Measurements from ENCODE around the gene C1QTNF6. TPM values are rescaled to one million over a fixed set of nuclear protein-coding genes. Genes with fewer than 3 reads are reported as not detected.
"Not testable (repeated sequence)": the region's sequence is repeated elsewhere in the genome, so short reads cannot be mapped to it uniquely, and the experiment has no call there.

Gene C1QTNF6
- total RNA-seq, 1 donor from 2014 or later: 7.7 TPM

DNA sequence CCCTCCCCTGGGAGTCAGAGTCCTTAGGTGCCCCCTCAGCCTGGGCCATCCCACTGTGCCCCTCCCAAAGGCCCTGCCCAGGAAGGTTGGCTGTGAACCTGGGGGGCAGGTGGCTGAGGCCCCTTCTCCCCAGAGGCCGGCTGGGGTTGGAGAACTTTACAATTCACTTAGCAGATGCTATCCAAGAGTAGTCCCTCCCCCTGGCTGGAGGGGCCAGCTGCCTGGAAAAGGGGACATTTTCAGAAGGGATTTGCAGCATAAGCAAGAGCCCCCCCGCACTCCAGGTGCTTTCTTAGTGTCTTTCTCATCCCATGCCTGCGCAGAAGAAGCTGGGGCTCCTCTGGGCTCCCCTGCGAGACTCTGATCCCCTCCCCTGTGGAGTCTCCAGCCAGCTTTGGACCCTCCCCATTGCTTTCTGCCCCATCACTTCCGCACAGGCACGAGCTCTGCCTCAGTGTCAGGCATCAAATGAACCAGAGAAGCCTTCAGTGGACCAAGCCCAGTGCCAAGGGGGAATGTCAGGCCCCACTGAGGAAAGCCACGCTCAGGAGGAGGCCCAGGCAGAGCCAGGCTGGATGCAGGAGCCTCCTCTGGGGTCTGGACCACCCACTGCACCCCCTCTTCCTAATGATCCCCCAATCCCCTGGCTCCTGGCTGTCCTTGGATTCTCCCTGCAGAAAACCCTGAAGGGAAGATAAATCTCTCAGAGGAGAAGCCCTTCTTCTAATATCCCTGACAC lies 20.5 kb upstream of the C1QTNF6 start:
- intact Hi-C loops (cut with micrococcal nuclease): no loop called here

DNA sequence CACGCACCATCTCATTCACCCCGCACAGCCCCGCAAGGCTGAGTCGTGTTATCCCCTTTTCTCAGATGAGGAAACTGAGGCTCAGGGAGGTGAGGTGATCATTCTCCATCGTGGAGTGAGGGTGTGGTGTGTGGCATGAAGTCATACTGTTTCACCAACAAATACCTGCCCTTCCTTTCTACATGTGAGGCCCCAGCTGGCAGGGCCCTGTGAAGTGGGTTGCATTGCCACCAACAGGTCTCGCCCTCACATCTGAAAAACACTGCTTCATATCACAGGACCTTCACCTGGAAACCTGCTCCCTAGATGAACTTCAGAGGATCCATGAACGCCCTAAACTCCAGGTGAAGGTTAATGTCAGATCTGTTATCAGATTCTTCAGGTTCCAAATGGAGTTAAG lies 19.9 kb upstream of the C1QTNF6 start:
- intact Hi-C loops (cut with micrococcal nuclease): no loop called here

DNA sequence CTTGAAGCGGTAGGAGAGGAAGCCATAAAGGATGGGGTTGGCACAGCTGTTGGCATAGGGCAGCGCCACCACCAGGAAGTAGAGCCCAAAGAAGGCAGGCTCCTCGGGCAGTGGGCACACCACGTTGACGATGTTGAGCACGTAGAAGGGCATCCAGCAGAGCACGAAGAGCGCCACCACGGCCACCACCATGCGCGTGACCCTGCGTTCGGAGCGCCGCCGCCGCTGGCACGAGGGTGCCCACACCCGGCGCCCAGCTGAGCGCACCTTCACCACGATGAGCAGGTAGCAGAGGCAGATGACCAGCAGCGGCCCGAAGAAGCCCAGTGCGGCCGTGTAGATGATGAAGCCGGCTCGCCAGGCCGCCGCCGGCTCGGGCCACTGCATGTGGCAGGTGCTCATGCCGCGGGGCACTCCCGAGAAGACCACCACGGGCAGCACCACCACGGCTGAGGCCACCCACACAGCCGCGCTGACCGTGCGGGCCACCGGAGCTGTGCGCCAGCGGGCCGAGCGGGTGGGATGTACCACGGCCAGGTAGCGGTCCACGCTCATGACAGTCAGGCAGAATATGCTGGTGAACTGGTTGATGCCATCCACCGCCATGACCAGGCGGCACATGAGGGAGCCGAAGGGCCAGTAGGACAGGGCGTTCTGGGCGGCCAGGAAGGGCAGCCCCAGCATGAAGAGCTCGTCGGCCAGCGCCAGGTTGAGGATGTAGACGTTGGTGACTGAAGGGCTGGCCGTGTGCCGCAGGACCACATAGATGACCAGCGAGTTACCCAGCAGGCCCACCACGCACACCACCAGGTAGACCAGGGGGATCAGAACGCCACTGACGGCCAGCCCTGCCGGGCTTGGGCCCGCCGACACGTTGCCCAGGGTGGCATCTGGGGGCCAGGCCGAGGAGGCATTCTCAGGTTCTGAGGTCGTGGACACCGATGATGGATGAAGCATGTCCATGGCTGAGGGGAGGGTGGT lies 19.1 kb upstream of the C1QTNF6 start:
- intact Hi-C loops (cut with micrococcal nuclease): no loop called here

DNA sequence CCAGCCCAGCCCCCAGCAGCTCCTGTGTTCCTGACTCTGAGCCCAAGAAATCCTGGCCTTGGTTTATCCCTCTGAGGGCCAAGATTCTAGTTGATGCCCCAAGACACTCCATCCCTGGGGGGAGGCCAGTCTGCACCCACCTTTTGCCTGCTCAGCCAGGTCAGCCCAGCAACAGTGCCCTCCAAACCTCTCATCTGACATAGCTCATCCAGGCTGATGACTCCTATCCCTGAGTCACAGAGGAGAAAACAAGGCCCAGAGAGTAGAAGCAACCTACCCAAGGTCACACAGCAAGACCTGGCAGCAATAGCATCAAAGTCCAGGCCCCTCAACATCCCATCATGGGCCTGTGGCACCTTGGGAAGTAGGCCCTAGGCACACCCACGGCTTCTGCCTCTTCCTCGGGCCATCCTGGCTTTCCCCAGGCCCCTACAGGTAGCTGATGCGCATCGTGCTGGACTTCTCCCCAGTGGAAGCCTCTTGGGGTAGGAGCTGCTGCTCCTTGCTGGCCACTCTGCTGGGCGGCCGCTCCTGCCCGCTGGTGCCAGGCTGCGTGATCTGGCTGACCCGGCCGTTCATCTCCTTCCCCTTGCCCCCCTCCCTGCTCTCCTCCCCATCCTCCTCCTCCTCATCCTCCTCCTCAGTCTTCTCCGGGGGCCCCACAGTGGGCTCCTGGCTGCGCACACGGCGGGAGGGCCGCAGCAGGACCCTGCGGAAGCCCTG lies 18.2 kb upstream of the C1QTNF6 start:
- intact Hi-C loops (cut with micrococcal nuclease): no loop called here

DNA sequence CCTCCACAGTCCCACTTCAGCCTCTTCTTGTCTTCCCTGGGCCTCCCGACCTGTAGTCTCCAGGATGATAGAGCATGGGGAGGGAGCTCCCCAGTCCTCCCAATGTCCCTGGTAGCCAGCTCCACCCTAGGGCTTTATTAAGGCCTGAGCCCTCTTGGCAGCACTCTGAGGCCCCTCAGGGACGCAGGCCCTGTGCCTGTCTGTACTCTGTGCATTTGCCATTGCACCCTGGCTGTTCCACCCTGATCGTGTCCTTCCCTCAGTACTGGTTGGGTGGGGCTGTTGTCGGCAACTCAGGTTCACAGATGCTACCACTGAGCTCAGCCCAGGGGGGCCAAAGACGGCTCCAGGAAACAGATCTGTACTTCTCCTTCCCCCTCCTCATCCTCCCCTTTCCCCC lies 17.0 kb upstream of the C1QTNF6 start:
- intact Hi-C loops (cut with micrococcal nuclease): no loop called here

DNA sequence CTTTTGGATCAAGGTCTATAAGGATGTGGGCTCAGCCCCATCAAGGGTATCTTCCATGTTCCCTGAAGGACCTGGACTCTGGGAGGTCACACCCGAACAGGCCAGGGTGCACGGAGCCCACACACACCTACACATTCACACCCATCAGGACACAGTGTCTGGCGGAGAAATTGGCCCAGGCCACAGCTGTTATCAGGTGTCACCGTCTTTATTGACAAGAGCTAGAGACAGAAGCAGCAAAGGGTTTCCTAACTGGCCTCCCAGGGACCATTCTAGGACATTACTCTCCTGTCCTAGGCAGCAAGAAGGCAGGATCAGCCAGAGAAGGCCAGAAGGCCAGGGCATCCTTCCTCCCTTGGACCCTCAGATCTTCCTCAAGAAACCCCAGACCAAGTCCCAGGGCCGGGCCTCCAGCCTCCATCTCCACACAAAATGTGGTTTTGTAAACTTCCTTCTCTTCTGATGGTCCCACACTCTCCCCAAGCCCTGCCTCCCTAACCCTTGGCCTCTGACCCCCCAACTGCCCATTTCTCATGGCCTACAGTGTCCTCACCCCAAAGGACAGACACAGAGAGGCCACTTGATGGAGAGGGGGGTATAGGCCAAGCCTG lies 16.1 kb upstream of the C1QTNF6 start:
- intact Hi-C loops (cut with micrococcal nuclease): no loop called here

DNA sequence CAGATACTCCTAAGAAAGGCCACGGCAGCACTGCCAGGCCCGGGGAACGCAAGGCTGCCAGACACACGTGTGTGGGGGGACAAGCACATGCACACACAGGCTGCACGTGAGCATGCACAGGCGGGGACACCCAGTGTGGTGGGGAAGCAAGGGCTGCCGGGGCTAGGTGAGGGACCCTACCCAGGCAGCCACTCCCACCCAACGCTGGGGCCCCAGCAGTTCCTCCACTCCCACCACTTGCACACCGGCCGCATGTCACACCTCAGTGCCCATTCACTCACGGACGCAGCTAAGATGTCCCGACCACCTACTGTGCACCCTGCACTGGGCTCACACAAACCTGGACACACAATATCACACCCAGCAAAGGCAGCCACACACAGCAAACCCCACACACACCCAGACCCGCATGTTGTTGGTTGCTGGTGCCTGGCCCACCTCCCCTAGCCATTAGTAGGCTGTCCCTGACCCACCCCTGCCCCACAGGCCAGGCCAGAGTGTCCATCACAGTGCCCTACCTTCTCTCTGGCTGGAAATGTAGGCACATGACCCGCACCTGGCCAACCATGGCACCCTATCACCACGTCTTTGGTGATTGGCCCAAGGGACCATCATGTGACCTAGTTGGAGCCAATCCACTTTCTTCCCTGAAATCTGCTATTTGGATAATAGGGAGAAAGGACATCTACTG lies 15.5 kb upstream of the C1QTNF6 start:
- intact Hi-C loops (cut with micrococcal nuclease): no loop called here

DNA sequence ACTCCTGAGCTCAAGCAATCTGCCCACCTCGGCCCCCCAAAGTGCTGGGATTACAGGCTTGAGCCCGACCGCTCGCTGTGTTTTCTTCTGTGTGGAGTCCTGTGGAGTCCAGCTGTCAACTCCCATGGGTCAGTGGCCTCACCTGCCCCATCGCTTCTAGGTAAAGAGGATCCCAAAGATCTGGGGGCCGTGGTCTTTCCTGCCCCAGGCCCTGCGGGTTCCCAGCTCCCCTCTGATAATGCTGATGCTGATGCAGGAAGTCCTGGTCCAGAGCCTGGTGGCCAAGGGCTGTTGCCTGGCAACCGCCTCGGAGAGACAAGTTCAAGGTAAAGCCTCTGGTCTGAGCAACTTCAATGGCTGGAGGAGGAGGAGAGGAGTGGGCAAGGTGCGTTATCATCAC lies 14.7 kb upstream of the C1QTNF6 start:
- intact Hi-C loops (cut with micrococcal nuclease): no loop called here

DNA sequence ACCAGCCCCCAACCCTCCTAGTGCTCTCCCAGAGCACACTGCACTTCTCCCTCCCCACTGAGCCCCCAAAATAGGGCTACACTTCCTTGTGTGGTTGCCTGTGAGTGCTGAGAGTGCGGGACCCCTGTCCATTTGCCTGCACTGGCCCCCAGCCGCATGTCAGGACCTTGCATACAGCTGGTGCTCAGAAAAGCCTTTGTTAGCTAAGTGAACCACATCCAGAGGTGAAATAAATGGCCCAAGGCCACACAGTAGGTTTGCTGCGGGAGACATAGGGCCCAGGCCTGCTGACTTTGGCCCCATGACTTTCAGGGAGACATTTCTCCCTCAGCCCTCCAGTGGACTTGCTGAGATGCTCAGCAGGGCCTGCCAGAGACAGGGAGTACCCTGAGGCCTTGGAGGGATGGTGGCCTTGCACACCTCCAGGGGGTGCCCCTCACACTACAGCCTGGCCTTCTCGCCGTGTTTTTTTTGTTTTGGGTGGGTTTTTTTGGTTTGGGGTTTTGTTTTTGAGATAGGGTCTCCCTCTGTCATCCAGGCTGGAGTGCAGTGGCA lies 14.0 kb upstream of the C1QTNF6 start:
- intact Hi-C loops (cut with micrococcal nuclease): no loop called here

DNA sequence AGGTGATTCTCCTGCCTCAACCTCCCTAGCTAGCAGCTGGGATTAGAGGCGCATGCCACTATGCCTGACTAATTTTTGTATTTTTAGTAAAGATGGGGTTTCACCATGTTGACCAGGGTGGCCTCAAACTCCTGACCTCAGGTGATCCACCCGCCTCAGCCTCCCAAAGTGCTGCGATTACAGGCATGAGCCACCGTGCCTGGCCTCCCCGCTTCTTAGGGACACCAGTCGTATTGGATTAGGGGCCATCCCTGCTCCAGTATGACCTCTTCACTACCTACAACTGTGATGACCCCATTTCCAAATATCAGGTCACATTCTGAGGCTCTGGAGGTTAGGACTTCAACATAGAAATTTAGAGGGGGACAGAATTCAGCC lies 13.4 kb upstream of the C1QTNF6 start:
- intact Hi-C loops (cut with micrococcal nuclease): not testable (repeated sequence)

DNA sequence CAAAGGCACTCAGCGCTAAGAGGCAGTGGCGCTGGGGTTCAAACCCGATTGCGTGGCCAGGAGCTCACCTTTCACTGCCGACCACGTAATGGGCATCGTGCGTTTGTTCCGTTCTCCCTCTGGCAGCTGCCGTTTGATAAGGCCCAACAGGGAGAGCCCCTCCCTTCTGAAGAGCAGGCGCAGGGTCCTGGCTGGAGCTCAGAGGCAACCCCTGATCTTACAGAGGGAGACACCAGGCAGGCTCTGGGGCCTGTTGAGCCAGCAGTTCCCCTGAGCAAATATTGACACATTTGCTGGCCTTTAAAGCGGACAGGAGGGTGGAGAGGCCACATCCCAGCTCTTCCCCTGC lies 11.7 kb upstream of the C1QTNF6 start:
- intact Hi-C loops (cut with micrococcal nuclease): loop anchor here (1.0 to 2.0 kb wide), 10 partner anchors 20 to 671 kb away; partner anchors contain the start of genes EIF3D, IFT27, IL2RB and KCTD17

DNA sequence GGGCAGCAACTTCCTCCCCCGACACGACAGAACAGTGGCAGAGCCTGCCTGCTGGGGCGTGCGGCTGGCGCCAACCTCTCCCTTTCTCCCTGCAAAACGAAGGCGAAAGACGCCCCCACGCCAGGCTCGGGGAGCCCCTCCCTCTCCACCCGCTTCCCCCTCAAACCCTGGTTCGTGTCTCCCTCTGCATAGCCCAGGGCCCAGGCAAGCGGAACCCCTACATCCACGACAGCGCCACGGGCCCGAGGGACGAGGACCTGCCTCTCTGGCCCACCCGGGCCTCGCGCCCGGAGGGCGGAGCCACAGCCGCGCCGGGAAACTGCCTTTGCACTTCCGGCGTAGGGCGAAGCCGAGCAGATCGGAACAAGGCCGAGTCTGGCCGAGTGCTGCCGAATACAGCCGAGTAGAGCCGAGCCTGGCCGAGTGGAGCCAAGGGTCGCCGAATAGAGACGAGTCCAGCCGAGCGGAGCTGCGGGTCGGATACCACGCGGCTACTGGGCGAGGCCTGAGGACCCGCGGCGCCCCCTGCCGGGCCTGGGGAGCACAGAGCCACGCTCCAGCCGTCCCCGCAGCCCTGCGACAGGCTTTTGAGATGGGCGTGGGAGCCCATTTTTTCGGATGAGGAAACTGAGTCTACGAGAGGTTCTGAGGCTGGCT lies 11.2 kb upstream of the C1QTNF6 start:
- intact Hi-C loops (cut with micrococcal nuclease): loop anchor here (1.0 to 2.0 kb wide), 10 partner anchors 20 to 670 kb away; partner anchors contain the start of genes EIF3D, IFT27, IL2RB and KCTD17

DNA sequence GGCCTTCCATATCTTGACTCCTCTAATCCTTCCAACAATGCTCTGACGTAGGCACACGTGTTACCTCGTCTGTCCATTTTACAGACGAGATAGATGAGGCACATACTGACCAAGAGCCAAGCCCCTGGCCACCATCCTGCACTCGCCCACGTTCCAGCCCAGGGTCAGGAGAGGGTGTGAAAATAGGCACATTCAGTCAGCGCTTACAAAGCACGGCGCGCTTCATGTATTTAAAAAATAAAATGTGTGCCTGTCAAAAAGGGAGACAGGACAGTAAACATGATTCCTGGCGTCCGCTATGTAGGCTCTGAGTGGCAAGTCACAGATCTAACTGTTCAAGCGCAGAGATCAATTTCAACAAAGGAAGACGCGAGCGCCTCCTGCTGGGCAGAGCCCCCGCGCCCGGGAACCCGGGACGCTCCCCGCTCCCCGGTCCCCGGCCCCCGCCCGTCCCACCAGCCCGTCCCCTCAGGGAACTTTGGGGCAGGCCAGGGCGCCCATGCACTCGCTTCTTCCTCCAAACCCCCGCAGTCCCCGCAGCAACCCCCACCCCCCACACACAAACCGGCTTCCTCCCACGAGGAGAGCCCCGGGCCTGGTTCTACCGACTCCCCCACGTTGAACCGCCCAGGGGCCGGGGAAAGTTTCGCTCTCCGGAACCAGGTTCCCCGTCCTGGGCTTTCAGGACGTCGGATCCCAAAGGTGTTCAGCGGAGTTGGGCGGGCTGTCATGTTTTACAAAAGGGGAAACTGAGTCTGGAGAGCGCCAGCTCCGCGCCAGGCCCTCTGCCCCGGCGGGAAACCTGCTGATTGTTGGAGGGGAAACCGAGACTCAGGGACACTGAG lies 10.4 kb upstream of the C1QTNF6 start:
- intact Hi-C loops (cut with micrococcal nuclease): loop anchor here (1.0 to 2.0 kb wide), 16 partner anchors 21 to 670 kb away; partner anchors contain the start of genes EIF3D, IFT27, IL2RB and KCTD17

DNA sequence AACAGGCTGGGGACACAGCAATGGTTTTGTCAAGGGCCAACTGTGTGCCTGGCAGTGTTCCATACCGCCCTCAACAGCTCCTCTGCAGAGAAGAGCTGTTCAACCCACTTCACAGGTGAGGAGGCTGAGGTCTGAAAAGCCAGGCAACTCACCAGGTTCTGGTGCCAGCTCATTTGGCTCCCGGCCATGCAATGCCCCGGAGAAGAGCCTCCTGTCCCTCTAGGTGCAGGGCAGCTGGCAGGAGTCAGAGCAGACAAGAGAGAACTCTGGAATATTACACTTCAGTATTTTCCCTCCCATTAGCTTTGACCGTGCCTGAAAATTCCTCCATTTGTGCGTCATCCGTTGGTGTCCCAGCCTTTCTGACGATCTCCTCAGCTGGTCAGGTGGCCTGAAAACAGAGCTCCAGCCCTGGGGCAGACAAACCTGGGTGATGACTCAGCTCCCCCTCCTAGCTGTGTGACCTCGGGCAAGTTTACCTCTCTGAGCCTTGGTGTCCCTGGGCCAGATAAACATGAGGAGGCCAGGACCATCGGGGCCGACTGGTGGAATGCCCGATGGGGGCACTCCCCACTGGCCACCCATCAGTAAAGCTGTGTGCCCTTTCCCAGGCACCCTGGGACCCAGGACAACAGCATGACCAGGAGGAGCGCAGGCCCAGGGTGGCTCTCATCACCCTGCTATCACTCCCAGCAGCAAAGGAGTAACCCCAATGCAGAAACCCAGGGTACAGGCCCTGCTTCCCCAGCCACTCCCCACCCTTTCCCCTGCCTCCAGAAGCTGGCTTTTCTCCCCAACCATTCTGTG lies 9.6 kb upstream of the C1QTNF6 start:
- intact Hi-C loops (cut with micrococcal nuclease): loop anchor here (1.0 to 2.0 kb wide), 8 partner anchors 31 to 669 kb away; partner anchors contain the start of genes EIF3D, MPST and TST

DNA sequence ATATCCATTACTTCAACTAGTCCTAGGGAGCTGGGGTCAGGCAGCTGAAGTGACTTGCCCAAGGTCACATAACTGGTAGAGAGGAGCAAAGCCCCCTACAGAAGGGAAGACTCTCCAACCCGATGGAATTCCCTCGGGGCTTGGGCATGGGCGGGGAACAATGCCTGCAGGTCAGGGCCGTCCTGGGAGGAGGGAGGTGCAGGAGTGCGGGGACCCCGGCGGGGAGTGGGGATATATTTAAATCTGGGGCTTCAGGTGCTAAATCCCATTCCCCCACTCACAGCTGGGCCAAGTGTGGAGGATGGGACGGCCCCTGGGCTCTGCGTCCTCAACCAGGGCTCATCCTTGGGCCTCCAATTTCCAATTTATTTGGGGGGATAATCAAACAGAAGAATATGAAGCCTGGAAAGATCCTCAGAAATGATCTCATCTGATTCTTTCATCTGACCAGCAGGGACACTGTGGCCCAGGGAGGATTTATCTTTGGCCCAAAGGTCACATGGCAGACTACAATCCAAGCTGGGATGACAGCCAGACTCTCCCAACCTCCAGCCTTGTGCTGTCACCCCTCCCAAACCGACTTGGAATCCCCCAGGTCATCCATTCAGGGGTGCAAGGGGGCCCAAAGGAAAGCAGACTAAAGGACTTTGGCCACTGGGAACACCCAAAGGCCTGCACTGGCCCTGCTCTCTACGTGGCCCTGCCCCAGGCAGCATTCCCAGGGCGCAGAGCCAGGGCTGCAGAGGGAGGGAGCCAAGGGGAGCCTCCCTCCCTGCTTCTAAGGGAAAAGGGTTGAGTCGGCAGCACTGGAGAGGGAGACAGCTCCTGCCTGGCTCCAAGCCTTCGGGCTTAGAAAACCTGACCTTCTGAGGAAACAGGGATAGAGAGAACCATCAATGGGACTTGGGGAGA lies 8.7 kb upstream of the C1QTNF6 start:
- intact Hi-C loops (cut with micrococcal nuclease): no loop called here

DNA sequence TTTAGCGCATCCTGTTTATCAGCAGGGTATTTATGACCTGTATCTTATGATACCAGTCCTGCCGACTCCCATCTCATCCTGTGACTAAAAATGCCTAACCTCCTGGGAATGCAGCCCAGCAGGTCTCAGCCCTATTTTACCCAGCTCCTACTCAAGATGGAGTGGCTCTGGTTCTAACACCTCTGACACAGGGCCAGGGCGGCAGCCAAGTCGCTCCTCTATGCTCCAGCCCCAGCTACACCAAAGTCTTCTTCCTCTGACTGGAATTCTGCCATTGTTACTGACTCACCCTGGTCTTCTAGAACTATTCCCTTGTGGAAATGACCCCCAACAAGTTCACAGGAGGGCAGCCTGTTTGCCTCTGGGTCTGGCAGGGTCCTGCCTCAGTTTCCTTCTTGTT lies 7.9 kb upstream of the C1QTNF6 start:
- intact Hi-C loops (cut with micrococcal nuclease): no loop called here

DNA sequence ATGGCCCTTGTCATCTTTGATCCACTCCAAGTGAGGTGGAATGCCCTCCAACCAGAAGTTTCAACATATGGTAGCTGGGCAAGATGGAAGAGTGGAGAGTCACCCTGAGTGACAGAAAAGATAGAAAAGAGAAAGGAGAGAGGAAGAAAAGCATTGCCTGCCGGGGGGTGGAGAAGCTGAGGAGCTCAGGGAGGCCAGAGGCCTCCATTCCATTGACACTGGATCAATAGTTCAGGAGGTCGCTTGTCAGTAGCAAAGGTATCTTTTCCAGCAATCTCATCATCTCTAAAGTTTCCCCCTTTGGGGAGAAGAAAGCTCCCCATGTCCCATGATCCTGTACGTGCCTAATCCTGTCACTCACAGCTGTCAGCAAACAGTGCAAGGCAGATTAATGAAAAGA lies 6.7 kb upstream of the C1QTNF6 start:
- intact Hi-C loops (cut with micrococcal nuclease): loop anchor here (1.0 kb wide), 4 partner anchors 8 to 338 kb away; no protein-coding TSS in a partner anchor
